Neural cell (in vitro differentiated cells): ENCODE data around the gene CYP3A7. TPM values are rescaled to one million over a fixed set of nuclear protein-coding genes. Genes with fewer than 3 reads are reported as not detected.

ENCODE experiments used
- H2AFZ ChIP-seq: fragments of 200-600, 300-800 bp; sonication (generic), shearing (Covaris generic); 2 replicates; pipeline ENCODE4 v1.6.0; 2014; ENCODE audit warnings: low read depth, mild to moderate bottlenecking, antibody characterized with exemption, low read length, moderate library complexity
- H3F3A ChIP-seq: fragments of 200-600 bp; shearing (Covaris generic); 2 replicates; pipeline ENCODE4 v1.6.1; 2016; ENCODE audit warnings: mild to moderate bottlenecking, moderate library complexity, mixed read lengths, antibody characterized with exemption, low read length; ENCODE audit not compliant: insufficient read depth, poor library complexity, severe bottlenecking
- H3K27ac ChIP-seq: fragments of 200-600, 300-800 bp; sonication (generic), shearing (Covaris generic); 2 replicates; pipeline ENCODE4 v1.5.1; 2014; ENCODE audit warnings: mild to moderate bottlenecking, low read length, moderate library complexity
- H3K27me3 ChIP-seq: fragments of 300-800, 200-600 bp; sonication (generic), shearing (Covaris generic); 2 replicates; pipeline ENCODE4 v1.6.0; 2014; ENCODE audit warnings: mild to moderate bottlenecking, low read depth, low read length, moderate library complexity; ENCODE audit not compliant: insufficient read depth
- H3K36me3 ChIP-seq: fragments of 300-800, 200-600 bp; sonication (generic), shearing (Covaris generic); 2 replicates; pipeline ENCODE4 v1.5.1; 2014; ENCODE audit warnings: mild to moderate bottlenecking, antibody characterized with exemption, low read length, moderate library complexity; ENCODE audit not compliant: insufficient read depth
- H3K4me2 ChIP-seq: fragments of 300-800, 200-600 bp; sonication (generic), shearing (Covaris generic); 2 replicates; pipeline ENCODE4 v1.6.0; 2014; ENCODE audit warnings: mild to moderate bottlenecking, low read length
- H3K4me3 ChIP-seq: fragments of 300-800, 200-600 bp; sonication (generic), shearing (Covaris generic); 2 replicates; pipeline ENCODE4 v1.5.1; 2014; ENCODE audit warnings: mild to moderate bottlenecking, low read length, moderate library complexity
- H3K79me2 ChIP-seq: fragments of 200-600 bp; shearing (Covaris generic); replicated peaks from 2 replicates; pipeline ENCODE4 v1.6.0; 2014; ENCODE audit warnings: mild to moderate bottlenecking, low read length, moderate library complexity; ENCODE audit not compliant: insufficient read depth
- H3K9ac ChIP-seq: fragments of 300-800, 200-600 bp; sonication (generic), shearing (Covaris generic); 2 replicates; pipeline ENCODE4 v1.6.1; 2016; ENCODE audit warnings: mild to moderate bottlenecking, low read length, mixed read lengths
- H3K9me2 ChIP-seq: fragments of 200-600 bp; shearing (Covaris generic); 2 replicates; pipeline ENCODE4 v1.6.1; 2016; ENCODE audit warnings: mild to moderate bottlenecking, low read length, mixed read lengths; ENCODE audit not compliant: insufficient read depth
- H3K9me3 ChIP-seq: fragments of 200-600, 300-800 bp; sonication (generic), shearing (Covaris generic); 2 replicates; pipeline ENCODE4 v1.6.1; 2016; ENCODE audit warnings: mild to moderate bottlenecking, mixed run types, low read length, moderate library complexity, mixed read lengths
- H4K20me1 ChIP-seq: fragments of 200-600 bp; shearing (Covaris generic); 2 replicates; pipeline ENCODE4 v1.6.1; 2016; ENCODE audit warnings: mild to moderate bottlenecking, mixed run types; ENCODE audit not compliant: insufficient read depth
- CTCF ChIP-seq: fragments of 450-650 bp; IDR thresholded peaks from 2 replicates; pipeline ENCODE4 v1.5.1; 2014; ENCODE audit warnings: antibody characterized with exemption, mild to moderate bottlenecking, moderate library complexity; ENCODE audit not compliant: poor library complexity, severe bottlenecking
- EP300 ChIP-seq: fragments of 450-650 bp; conservative IDR thresholded peaks from 2 replicates; pipeline ENCODE4 v1.6.1; 2014; ENCODE audit warnings: antibody characterized with exemption, mild to moderate bottlenecking, moderate library complexity; ENCODE audit not compliant: poor library complexity, severe bottlenecking
- EZH2 ChIP-seq: fragments of 200-600, 300-800 bp; shearing (Covaris generic), sonication (generic); IDR thresholded peaks from 2 replicates; pipeline ENCODE4 v1.6.1; 2014; ENCODE audit warnings: antibody characterized with exemption, low read length, borderline replicate concordance, mild to moderate bottlenecking; ENCODE audit not compliant: insufficient read depth, poor library complexity, severe bottlenecking
- MXI1 ChIP-seq: fragments of 450-650 bp; conservative IDR thresholded peaks from 2 replicates; pipeline ENCODE4 v1.6.1; 2014; ENCODE audit warnings: antibody characterized with exemption, mild to moderate bottlenecking; ENCODE audit not compliant: poor library complexity, severe bottlenecking
- POLR2AphosphoS5 ChIP-seq: IDR thresholded peaks from 2 replicates; pipeline ENCODE4 v1.6.1; 2012
- RAD21 ChIP-seq: fragments of 450-650 bp; conservative IDR thresholded peaks from 2 replicates; pipeline ENCODE4 v1.6.1; 2014; ENCODE audit warnings: antibody characterized with exemption, mild to moderate bottlenecking, moderate library complexity
- REST ChIP-seq: IDR thresholded peaks from 2 replicates; pipeline ENCODE4 v1.6.1; 2012; ENCODE audit warnings: borderline replicate concordance
- SMC3 ChIP-seq: fragments of 450-650 bp; conservative IDR thresholded peaks from 2 replicates; pipeline ENCODE4 v1.6.1; 2014; ENCODE audit warnings: antibody characterized with exemption, mild to moderate bottlenecking, moderate library complexity; ENCODE audit not compliant: poor library complexity
- TAF1 ChIP-seq: IDR thresholded peaks from 2 replicates; pipeline ENCODE4 v1.6.1; 2012; ENCODE audit warnings: low read depth
- polyA plus RNA-seq: library from polyadenylated mRNA; depleted of rRNA; stranded (reverse); fragments of >200 nt; gene quantifications from 2 replicates; pipeline ENCODE4 v1.2.3, GENCODE V29; 2014

The CYP3A7 gene
- polyA plus RNA-seq, 1 donor from 2014 or later = not detected

- H3K36me3 ChIP-seq = no peaks in the 10 kb centered on the region
- TF ChIP-seq EZH2 = no peak
- TF ChIP-seq REST = no peak
- TF ChIP-seq SMC3 = no peak
- no peak for TF ChIP-seq RAD21
- TF ChIP-seq CTCF = no peak
- TF ChIP-seq MXI1 = no peak
- no peak for TF ChIP-seq TAF1
- no peak for TF ChIP-seq EP300
- no peak for TF ChIP-seq POLR2AphosphoS5
- H3K9ac ChIP-seq = no peak overlapping the region
Measured at GRCh38 chr7:99685129-99685758, 49.8 kb downstream of the CYP3A7 start.

GRCh38 chr7:99679400-99680191 is 55.4 kb downstream of the CYP3A7 start, which contains the start of gene CYP3A5:
Gene CYP3A5, minus strand, starts transcription at chr7:99679996. Its CDS starts 100 bp downstream, at chr7:99679896.
- Histone ChIP-seq H4K20me1 (no peaks in the 10 kb centered on the region), H3K36me3 (no peaks in the 10 kb centered on the region), H3K27ac (no peak within 1 kb of the TSS), H3K9me3 (no peaks in the 10 kb centered on the region), H3K79me2 (no peaks in the 10 kb centered on the region), H3K9me2 (no peaks in the 10 kb centered on the region), H2AFZ (no peak within 1 kb of the TSS), H3K27me3 (no peaks in the 10 kb centered on the region), H3K9ac (no peak within 1 kb of the TSS), H3K4me2 (no peak within 1 kb of the TSS), H3K4me3 (no peak within 1 kb of the TSS), H3F3A (no peaks in the 10 kb centered on the region)
- TF ChIP-seq EP300 (no peak), EZH2 (no peak), CTCF (no peak), REST (no peak), SMC3 (no peak), RAD21 (no peak), POLR2AphosphoS5 (no peak), TAF1 (no peak), MXI1 (no peak)

More at GRCh38 chr7:99685129-99685758, 49.8 kb downstream of the CYP3A7 start:
- Histone ChIP-seq H3K9me3 (no peaks in the 10 kb centered on the region), H2AFZ (no peak overlapping the region), H3K27me3 (no peaks in the 10 kb centered on the region), H3K27ac (no peak overlapping the region), H3K79me2 (no peaks in the 10 kb centered on the region), H3K4me3 (no peak overlapping the region), H3K9me2 (no peaks in the 10 kb centered on the region), H4K20me1 (no peaks in the 10 kb centered on the region), H3K4me2 (no peak overlapping the region), H3F3A (no peaks in the 10 kb centered on the region)
